Nephron (organoid): Measurements from ENCODE around the gene PKP1.

ENCODE experiments used
- H3K27ac Mint-ChIP-seq, 3 experiments: 2 replicates each; pipeline ENCODE4 v1.8.0; 2020; ENCODE audit warnings: mixed read lengths in 3 of 3, mild to moderate bottlenecking in 2 of 3, moderate library complexity in 1 of 3
- H3K27me3 Mint-ChIP-seq: 2 replicates; pipeline ENCODE4 v1.8.0; 2021; ENCODE audit warnings: low read depth, mild to moderate bottlenecking, moderate library complexity, mixed read lengths
- H3K36me3 Mint-ChIP-seq: 2 replicates; pipeline ENCODE4 v1.8.0; 2020; ENCODE audit warnings: low read depth, mixed read lengths
- H3K4me1 Mint-ChIP-seq: 2 replicates; pipeline ENCODE4 v1.8.0; 2020; ENCODE audit warnings: mixed read lengths
- H3K4me3 Mint-ChIP-seq, 3 experiments: 2 replicates each; pipeline ENCODE4 v1.8.0; 2020; ENCODE audit warnings: mild to moderate bottlenecking in 3 of 3, mixed read lengths in 3 of 3, moderate library complexity in 2 of 3
- H3K9me3 Mint-ChIP-seq: 2 replicates; pipeline ENCODE4 v1.8.0; 2020; ENCODE audit warnings: mixed read lengths
- CTCF ChIP-seq, 3 experiments: fragments of 200-600 bp; sonication (generic); IDR thresholded peaks; one replicate each; pipeline ENCODE4 v1.5.0; 2021; ENCODE audit warnings: antibody characterized with exemption in 3 of 3; ENCODE audit not compliant: unreplicated experiment in 3 of 3

PKP1 gene

GRCh38 chr1:201326710-201327109, 43.4 kb downstream of the PKP1 start:
- Mint-ChIP-seq H3K4me3 (no peak overlapping the region), H3K27ac (no peak overlapping the region), H3K9me3 (no peaks in the 10 kb centered on the region), H3K27me3 (peaks cover 25% of the 10 kb centered on the region), H3K4me1 (peaks cover 15% of the 10 kb centered on the region), H3K36me3 (no peaks in the 10 kb centered on the region)
- no peak for TF ChIP-seq CTCF (IDR thresholded peaks at IDR 0.05; ENCODE audit: unreplicated experiment in 3 of 3)

GRCh38 chr1:201327687-201328240, 44.5 kb downstream of the PKP1 start:
- H3K27me3 Mint-ChIP-seq, result peaks cover 23% of the 10 kb centered on the region
- H3K36me3 Mint-ChIP-seq, result no peaks in the 10 kb centered on the region
- H3K27ac Mint-ChIP-seq, result no peak overlapping the region
- no peak overlapping the region for H3K4me3 Mint-ChIP-seq
- H3K9me3 Mint-ChIP-seq, result no peaks in the 10 kb centered on the region
- TF ChIP-seq CTCF (IDR thresholded peaks at IDR 0.05; ENCODE audit: unreplicated experiment in 3 of 3), result no peak
- peaks cover 15% of the 10 kb centered on the region for H3K4me1 Mint-ChIP-seq

GRCh38 chr1:201328576-201328975, 45.3 kb downstream of the PKP1 start:
- Mint-ChIP-seq H3K36me3 (no peaks in the 10 kb centered on the region), H3K27ac (no peak overlapping the region), H3K27me3 (peaks cover 26% of the 10 kb centered on the region), H3K9me3 (no peaks in the 10 kb centered on the region), H3K4me1 (peaks cover 15% of the 10 kb centered on the region), H3K4me3 (no peak overlapping the region)
- TF ChIP-seq CTCF (IDR thresholded peaks at IDR 0.05; ENCODE audit: unreplicated experiment in 3 of 3), result no peak

- H3K4me3 Mint-ChIP-seq, result no peak overlapping the region
- peaks cover 26% of the 10 kb centered on the region for H3K27me3 Mint-ChIP-seq
- TF ChIP-seq CTCF (IDR thresholded peaks at IDR 0.05; ENCODE audit: unreplicated experiment in 3 of 3), result no peak
- H3K9me3 Mint-ChIP-seq, result no peaks in the 10 kb centered on the region
- H3K27ac Mint-ChIP-seq, result no peak overlapping the region
- H3K4me1 Mint-ChIP-seq, result peaks cover 15% of the 10 kb centered on the region
- no peaks in the 10 kb centered on the region for H3K36me3 Mint-ChIP-seq
These were observed 46.0 kb downstream of the PKP1 start for GRCh38 chr1:201329286-201329685.

GRCh38 chr1:201329801-201330200, 46.5 kb downstream of the PKP1 start:
- no peak for TF ChIP-seq CTCF (IDR thresholded peaks at IDR 0.05; ENCODE audit: unreplicated experiment in 3 of 3)
- Mint-ChIP-seq H3K9me3 (no peaks in the 10 kb centered on the region), H3K27me3 (peaks cover 26% of the 10 kb centered on the region), H3K4me3 (no peak overlapping the region), H3K36me3 (no peaks in the 10 kb centered on the region), H3K4me1 (peaks cover 15% of the 10 kb centered on the region), H3K27ac (no peak overlapping the region)

- H3K27me3 Mint-ChIP-seq, result peaks cover 26% of the 10 kb centered on the region
These were observed 47.2 kb downstream of the PKP1 start for GRCh38 chr1:201330541-201330940.

More at GRCh38 chr1:201330541-201330940, 47.2 kb downstream of the PKP1 start:
- no peak overlapping the region for H3K27ac Mint-ChIP-seq
- H3K4me3 Mint-ChIP-seq, result no peak overlapping the region
- H3K9me3 Mint-ChIP-seq, result no peaks in the 10 kb centered on the region
- H3K36me3 Mint-ChIP-seq, result no peaks in the 10 kb centered on the region
- TF ChIP-seq CTCF (IDR thresholded peaks at IDR 0.05; ENCODE audit: unreplicated experiment in 3 of 3), result no peak
- H3K4me1 Mint-ChIP-seq, result peaks cover 15% of the 10 kb centered on the region
